Ammon's horn (tissue), 1 donor: ENCODE measurements around the gene DIP2A.

Experiments
- DNase-seq: peaks from one replicate; pipeline ENCODE4 v3.0.0-alpha.2; 2016; ENCODE audit warnings: low spot score

Gene DIP2A, protein sequence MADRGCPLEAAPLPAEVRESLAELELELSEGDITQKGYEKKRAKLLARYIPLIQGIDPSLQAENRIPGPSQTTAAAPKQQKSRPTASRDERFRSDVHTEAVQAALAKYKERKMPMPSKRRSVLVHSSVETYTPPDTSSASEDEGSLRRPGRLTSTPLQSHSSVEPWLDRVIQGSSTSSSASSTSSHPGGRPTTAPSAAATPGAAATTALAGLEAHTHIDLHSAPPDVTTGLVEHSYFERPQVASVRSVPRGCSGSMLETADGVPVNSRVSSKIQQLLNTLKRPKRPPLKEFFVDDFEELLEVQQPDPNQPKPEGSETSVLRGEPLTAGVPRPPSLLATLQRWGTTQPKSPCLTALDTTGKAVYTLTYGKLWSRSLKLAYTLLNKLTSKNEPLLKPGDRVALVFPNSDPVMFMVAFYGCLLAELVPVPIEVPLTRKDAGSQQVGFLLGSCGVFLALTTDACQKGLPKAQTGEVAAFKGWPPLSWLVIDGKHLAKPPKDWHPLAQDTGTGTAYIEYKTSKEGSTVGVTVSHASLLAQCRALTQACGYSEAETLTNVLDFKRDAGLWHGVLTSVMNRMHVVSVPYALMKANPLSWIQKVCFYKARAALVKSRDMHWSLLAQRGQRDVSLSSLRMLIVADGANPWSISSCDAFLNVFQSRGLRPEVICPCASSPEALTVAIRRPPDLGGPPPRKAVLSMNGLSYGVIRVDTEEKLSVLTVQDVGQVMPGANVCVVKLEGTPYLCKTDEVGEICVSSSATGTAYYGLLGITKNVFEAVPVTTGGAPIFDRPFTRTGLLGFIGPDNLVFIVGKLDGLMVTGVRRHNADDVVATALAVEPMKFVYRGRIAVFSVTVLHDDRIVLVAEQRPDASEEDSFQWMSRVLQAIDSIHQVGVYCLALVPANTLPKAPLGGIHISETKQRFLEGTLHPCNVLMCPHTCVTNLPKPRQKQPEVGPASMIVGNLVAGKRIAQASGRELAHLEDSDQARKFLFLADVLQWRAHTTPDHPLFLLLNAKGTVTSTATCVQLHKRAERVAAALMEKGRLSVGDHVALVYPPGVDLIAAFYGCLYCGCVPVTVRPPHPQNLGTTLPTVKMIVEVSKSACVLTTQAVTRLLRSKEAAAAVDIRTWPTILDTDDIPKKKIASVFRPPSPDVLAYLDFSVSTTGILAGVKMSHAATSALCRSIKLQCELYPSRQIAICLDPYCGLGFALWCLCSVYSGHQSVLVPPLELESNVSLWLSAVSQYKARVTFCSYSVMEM (N-terminal part only)

DNA sequence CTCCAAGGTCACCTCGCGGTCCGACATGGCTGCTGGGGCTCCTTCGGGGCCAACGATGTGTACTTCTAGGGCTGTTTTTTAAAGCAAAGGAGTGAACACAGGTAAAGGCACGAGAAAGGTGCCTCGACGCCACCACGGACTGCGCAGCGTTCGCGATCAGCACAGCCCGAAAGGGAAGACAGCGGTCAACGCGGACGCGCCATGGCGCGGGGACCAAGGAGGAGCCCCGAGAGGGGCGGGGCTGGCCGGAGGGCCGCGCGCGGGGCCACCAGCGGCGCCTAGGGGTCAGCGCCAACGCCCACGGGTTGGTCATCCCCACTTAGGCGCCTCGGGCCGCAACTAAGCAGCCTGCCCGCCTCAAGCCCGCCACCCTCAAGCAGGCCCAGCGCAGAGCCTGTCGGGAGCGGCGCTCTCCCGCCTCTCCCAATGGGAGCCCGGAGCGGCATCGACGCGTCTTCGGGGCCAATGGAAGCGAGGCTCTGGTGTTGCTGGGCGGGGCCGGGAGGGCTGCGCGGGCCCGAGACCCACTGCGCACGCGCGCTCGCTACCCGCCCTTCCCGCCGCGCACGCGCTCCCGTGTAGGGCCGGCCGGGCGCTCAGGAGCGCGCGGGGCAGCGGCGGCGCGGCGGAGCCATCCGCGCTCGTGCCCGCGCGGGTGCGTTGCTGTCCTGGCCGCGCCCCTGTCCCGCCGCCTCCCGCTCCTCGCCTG is at the start of gene DIP2A:
Gene DIP2A (plus strand): TSS at position 577 of the 709 bp plus-strand sequence. CDS start 241 bp downstream, outside the sequence.
- DNase-seq, result peak; percentile 98

DNA sequence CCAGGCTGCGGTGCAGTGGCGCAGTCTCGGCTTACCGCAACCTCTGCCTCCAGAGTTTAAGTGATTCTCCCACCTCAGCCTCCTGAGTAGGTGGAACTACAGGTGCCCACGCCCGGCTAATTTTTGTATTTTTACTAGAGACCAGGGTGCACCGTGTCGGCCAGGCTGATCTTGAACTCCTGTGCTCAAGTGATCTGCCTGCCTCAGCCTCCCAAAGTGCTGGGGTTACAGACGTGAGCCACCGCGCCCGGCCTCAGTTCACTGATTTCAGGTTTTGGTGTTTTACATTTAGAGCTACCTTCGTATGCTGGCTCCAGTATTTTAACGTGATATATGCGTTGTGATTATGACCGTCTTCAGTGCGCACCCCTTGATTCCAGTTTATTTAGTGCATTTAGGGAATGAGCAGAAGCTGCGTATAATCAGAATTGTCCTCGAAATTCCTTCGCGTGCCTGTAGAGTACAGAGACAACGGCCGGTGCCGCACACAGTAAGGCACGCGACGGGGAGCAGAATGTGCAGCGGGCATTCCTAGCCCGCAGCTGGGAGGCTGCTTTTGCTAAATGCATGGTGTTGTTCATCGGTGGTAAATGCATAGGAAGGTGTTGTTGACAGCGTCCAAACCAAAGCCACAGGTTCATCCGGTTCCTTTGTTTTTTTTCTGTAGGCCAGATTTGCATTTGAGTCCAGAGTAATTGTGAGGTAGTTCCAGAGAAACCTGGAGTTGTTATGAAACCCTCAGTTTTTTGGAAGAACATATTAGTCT is 48.9 kb upstream of the DIP2A start:
- no peak for DNase-seq

DNA sequence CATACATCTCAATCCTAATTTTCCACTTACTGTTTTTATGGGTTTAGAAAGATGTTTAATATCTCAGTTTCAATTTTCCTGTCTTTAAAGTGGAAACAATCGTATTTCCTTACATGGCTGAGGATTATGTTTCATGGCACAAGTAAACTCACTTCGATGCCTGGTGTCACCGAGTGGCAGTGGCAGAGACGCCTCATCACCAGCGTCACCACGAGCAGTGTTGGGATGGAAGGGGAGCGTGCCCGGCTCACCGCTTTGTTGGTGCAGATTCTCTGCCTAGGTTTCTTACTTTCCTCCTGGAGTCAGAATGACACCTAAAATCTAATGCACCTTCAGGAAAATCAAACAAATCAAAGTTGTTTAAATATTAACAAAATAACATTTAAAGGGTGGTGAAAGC is 48.2 kb upstream of the DIP2A start:
- DNase-seq, result no peak

DNA sequence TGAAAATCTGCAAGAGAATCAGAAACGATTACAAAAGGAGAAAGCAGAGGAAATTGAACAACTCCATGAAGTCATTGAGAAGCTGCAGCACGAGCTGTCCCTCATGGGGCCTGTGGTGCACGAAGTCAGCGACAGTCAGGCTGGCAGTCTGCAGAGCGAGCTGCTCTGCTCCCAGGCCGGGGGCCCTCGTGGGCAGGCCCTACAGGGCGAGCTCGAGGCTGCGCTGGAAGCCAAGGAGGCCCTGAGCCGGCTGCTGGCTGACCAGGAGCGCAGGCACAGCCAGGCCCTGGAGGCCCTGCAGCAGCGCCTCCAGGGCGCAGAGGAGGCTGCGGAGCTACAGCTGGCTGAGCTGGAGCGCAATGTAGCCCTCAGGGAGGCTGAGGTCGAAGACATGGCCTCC is 47.5 kb upstream of the DIP2A start:
- DNase-seq, result no peak

DNA sequence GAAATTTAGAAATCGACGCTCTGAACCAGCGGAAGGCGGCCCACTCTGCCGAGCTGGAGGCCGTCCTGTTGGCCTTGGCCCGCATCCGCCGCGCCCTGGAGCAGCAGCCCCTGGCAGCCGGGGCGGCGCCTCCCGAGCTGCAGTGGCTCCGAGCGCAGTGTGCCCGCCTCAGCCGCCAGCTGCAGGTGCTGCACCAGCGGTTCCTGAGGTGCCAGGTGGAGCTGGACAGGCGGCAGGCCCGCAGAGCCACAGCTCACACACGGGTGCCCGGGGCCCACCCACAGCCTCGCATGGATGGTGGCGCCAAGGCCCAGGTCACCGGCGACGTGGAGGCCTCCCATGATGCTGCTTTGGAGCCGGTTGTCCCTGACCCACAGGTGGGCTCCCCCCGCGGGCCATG is 47.0 kb upstream of the DIP2A start:
- DNase-seq, result no peak

DNA sequence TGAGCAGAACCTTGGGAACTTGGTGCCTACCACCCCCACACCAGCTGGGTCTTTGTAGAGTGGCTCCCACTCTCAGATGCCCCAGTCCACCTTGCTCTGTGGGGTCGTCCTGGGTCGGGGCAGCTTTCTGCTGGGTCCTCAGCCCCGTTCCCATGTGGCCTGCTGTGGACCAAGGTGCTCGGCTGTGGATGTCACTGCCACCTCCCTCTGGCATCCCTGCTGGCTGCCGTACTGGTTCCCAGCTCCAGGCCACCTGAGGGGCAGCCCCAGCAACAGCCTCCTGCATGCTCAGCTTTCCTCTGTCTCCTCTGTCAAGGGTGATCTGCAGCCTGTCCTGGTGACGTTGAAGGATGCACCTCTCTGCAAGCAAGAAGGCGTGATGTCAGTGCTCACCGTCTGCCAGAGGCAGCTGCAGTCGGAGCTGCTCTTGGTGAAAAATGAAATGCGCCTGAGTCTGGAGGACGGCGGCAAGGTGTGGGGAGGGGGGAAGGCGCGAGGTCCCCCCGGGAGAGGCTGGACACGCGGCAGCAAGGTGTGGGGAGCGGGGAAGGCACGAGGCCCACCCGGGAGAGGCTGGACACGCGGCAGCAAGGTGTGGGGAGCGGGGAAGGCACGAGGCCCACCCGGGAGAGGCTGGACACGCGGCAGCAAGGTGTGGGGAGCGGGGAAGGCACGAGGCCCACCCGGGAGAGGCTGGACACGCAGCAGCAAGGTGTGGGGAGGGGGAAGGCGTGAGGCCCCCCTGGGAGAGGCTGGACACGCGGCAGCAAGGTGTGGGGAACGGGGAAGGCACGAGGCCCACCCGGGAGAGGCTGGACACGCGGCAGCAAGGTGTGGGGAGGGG is 45.9 kb upstream of the DIP2A start:
- no peak for DNase-seq

DNA sequence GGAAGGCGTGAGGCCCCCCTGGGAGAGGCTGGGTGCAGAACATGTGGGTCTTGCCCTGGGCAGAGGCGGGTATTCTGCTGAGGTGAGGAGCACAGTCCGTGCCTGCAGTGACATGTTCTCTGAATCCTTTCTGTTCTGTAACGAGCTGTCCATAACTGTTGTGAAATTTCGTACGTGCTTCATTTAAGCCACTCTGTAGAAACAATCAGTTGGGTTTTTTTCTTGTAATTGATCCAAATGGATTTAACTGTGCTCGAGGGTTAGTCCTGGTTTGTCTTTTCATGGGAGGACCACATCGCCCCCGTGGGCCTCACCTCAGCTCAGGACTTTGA is 45.4 kb upstream of the DIP2A start:
- DNase-seq, result no peak

DNA sequence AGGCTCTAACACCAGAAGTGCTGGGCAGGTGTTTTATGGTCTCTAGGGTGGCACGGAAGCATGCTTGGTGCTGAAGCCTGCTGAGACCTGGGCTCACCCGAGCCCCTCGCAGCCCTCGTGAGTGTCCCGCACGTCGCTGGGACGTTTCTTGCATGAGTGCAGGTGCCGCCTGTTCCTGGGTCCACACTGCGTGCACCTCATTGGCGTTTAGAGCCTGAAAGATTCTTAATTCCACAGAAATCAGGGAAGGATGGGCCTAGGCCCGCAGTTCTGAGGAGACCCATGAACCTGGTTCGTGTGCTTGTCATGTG is 43.8 kb upstream of the DIP2A start:
- DNase-seq, result no peak

DNA sequence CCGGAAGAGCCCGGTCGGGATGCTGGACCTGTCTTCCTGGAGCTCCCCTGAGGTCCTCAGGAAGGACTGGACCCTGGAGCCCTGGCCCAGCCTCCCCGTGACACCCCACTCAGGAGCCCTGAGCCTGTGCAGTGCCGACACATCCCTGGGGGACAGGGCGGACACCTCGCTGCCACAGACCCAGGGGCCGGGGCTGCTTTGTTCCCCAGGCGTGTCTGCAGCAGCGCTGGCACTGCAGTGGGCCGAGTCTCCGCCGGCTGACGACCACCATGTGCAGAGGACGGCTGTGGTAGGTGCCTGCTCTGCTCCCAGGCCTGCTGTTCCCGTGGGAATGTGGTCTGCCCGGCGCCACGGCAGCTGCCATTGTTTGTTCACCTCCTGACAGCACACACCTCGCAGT is 42.1 kb upstream of the DIP2A start:
- DNase-seq, result no peak

DNA sequence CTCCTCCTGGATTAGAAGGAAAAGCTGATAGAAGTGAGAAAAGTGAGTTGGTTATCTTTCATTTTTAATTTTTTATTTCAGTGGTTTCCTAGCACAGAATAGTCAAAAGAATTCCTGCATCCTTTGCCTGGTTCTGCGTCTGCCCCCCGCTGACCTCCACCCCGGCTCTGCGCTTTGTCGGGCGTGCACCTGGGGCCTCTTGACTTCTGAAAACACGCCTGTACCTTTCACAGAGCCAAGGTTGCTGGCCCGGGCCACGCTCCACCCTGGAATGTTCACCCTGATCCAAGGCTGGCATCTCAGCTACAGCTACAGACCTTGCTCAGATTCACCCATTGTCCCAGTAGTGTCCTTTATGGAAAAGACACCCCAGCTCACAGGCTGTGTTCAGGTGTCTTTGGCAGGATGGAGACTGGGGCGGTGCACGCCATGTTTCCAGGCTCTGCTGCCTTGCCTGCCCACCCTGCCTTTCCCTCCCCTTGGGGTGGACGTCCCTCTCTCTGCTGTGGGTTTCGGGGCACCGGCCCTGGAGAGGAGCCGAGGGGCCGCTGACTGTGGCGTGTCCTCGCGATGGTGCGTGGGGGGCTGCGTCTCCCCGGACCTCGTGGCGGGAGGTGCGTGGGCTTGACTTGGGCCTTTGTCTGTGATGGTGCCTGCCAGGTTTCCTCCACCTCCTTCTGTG is 40.3 kb upstream of the DIP2A start:
- DNase-seq, result no peak

DNA sequence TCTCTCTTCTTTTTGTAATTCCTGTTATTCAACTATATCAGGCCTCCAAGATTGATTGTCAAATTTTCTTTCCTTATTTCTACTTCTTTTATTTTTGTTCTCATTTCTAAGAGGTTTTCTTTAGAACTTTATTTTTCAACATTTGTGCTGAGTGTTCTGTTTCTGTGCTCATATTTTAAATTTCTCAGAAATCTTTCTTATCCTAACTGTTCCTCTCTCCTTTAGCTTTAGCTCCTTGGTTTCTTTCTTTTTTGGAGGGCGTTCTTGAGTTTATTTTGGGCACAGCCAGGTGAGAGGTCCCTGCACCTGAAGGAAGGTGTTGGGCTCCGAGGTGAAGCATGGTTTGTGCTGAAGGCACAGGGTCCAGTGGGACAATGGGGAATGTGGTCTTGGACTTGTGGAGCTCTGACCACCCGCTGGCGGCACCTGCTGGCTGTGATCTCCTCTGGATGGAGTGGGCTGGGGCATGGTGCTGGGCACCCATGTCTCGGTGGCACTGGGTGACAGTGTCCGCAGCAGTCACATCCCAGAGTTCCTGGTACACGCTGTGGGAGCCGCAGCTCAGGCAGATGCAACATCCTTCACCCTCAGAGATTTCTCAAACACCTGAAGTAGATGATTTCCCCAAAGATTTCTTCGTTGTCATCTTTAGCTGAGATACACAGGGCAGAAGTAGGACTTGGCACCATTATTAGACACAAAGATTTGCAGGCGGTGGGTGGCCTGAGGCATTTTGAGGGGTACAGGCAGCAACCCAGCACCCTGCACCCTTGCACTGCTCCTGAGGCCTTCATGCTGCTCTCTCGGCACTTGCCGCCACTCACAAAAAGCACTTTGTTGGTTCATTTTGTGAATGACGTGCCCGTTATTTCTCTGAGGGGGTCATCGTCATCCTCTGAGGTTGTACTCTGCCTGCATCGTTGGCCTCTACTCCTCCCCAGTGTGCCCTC is 38.2 kb upstream of the DIP2A start:
- DNase-seq, result no peak

DNA sequence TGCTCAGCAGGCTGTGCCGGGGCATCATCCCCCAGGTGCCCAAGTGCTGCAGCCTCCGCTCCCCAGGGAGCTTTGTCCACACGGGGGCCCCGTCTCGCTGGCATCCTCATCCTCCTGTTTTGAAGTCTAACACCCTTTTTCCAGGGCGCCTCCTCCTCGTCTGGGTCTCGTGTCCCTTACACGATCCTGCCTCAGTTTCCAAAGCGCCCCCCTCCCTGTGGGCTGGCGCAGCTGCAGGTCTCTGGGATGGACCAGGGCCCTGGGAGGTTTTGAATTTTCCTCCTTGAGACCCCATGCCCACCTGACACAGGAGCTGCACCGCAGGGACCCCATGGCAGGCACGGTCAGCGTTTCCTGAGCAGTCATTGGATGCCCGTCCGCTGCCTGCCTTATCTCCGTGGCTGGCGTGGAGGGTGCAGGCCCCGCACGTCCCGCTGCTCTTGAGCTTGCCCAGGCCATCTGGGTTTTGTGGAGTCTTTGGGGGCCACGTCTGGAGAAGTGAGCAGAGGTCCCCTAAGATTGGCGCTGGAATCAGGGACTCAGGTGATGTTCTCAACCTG is 37.4 kb upstream of the DIP2A start:
- DNase-seq, result no peak

DNA sequence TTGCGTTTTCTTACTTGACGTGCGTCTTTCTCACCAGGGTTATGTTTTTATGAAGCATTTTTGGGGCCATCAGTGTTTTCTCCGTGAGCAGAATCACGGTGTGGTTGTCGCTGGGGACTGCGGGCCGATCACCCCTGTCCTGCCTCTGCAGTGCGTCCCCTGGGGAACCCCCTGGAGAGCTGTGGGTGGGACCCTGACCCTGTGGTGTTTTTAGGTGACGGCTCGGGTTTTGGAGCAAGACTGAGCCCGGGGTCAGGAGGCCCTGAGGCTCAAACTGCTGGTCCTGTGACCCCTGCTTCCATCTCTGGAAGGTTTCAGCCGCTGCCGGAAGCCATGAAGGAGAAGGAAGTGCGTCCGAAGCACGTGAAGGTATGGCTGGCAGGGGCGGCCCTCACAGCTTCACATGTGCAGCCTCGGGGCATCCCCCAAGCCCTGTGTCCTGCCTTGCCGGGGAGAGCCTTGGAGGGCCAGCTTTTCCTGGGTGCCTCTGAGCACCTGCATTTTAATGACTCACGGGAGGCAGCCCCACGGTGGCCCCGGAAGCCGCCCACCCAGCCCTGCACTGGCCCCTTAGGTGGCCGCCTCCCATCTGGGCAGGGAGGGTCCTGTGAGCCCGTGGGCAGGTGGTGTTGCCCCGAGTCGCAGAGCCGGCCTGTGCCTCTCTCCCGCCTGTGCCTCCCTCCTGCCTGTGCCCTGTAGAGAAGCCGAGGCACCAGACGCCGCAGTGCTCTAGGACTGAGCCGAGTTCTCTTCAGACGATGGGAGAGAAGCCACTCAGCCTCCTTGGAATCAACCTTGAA is 36.7 kb upstream of the DIP2A start:
- no peak for DNase-seq

DNA sequence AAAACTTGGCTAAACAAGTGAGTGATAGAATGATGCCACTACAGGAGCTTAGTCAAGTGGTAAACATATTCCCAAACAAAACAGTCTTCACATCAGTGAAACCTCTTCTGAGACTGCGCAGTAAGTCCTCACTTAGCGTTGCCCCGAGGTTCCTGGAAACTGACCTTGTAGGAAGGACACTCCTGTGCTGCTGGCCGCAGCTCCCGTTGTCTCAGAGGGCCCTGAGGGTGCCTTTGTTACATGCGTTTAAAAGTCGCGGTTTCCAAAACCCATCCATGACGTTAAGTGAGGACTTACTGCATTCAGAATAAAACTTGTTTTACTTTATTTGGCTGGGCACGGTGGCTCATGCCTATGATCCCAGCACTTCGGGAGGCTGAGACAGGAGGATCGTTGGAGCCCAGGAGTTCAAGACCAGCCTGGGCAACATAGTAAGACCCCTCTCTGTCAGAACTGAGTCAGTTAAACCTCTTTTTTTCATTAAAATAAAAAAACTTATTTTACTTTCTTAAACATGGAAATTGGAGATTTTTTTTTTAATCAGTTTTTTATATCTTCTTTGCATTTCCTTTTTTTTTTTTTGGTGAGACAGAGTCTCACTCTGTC is 36.0 kb upstream of the DIP2A start:
- DNase-seq, result no peak

DNA sequence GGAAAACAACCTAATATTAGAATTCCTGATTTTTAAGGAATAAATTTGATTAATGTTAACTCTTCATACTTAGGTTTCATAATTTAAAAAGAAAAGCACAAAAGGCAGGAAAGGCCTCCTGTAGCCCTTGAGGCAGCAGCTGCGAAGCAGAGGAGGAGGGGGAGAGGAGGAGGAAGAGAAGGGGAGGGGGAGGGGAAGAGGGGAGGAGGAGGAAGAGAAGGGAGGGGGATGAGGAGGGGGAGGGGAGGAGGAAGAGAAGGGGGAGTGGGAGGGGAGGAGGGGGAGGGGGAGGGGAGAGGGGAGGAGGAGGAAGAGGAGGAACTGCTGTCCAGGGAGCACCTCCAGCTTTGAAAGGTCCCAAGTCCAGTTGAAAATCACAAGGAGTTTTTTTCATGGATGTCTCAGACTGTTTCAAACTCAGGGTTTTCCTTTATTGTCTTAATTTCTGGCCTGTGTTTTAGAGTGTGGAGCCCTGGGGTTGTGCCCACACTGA is 35.1 kb upstream of the DIP2A start:
- no peak for DNase-seq

DNA sequence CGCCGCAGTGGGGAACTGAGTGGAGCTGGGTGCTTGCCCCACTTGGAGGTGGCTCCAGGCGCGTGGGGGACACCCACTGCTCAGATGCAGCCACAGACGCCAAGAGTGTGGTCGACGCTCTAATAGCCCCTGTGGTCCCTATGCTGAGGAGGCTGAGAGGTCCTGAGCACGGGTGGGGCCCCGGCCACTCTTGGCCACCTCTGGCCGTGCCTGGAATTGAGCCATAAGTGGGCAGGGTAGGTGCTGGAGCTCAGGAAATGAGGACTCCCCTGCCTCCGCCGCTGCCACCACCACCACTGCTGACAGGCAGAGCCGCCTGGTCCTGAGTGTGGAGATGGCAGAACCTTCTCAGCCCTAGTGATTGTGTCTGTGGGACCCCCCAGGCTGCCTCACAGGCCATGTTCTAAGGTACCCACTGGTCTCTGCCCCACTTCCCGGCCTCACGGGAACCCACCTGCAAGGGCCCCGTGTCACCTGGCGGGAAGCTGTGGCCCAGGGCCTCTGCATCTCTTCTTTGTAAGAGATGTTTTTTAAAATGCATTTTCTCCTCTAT is 34.6 kb upstream of the DIP2A start:
- DNase-seq, result no peak

DNA sequence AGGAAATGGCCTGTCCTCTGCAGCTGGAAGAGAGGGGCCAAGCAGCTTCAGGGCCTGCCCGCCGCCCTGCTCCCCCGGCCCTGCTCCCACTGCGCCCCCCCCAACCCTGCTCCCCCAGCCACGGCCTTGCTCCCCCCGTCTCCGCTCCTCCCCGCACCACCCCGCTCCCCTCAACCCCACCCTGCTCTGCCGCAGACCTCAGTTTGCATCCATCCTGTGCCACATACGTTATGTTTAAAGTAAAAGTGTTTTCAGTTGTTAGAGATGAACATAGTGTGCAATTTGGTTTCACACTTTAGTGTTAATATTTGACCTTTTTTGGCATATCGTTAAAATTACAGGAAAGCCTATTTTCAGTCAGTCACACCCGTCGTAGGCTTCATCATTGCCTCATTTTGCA is 34.1 kb upstream of the DIP2A start:
- no peak for DNase-seq
